ENCODE measurements around the gene NACAD.
"Not testable (repeated sequence)": the region's sequence is repeated elsewhere in the genome, so short reads cannot be mapped to it uniquely, and the experiment has no call there.

NACAD gene

DNA sequence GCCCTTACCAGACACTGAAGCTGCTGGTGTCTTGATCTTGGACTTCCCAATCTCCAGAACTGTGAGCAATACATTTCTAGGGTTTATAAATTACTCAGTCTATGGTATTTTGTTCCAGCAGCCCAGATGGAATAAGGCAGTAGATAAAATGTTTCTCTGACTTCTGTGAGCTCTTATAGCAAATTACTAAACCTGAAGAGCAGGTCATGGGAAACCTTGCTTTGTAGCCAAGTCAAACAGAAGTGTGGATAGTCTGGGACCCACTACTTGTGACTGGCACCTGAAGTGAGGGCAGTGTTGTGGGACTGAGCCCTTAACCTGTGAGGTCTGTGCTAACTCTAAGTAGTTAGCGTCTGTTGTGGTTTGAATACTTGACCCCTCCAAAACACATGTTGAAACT, 27.3 kb upstream of the NACAD start:
- H3K27ac ChIP-seq: no peak overlapping the region
- no peak overlapping the region for H3K4me3 ChIP-seq

- Histone ChIP-seq H3K4me3 (no peak overlapping the region), H3K27ac (no peak overlapping the region)
Observed at GRCh38 chr7:45114926-45115325, 26.2 kb upstream of the NACAD start.

GRCh38 chr7:45114257-45114656, 25.5 kb upstream of the NACAD start:
- not testable (repeated sequence) for H3K27ac ChIP-seq, H3K4me3 ChIP-seq

DNA sequence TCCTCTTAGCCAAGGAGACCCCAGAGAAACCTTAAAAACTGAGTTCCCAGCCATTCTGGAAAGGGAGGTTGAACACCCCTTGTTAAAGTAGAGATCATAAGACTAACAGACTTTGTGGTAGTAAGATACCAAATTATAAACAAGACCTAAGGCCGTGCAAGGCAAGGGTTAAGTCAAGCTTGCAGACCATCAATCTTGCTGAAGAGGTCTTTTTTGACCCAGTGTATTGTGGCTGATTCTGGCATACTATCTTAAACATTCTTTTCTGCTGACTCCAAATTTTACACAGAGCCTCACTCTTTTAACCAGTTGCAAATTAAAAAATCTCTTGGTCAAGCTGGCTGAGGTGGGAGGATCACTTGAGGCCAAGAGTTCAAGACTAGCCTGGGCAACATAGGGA, 23.9 kb upstream of the NACAD start:
- H3K4me3 ChIP-seq: peak overlapping the region in 1 of 7 experiments; percentile 93
- peak overlapping the region in 4 of 21 experiments; percentile 92 to 94 (median 93) for H3K27ac ChIP-seq

GRCh38 chr7:45111298-45112223, 22.8 kb upstream of the NACAD start, which contains the start of gene TBRG4:
Gene TBRG4 (minus strand): TSS chr7:45111697. CDS start chr7:45109237, 2,460 bp downstream.
- Histone ChIP-seq H3K27ac (peak within 1 kb of the TSS; percentile 82 to 96 (median 91)), H3K4me3 (peak within 1 kb of the TSS; percentile 58 to 93 (median 78))

DNA sequence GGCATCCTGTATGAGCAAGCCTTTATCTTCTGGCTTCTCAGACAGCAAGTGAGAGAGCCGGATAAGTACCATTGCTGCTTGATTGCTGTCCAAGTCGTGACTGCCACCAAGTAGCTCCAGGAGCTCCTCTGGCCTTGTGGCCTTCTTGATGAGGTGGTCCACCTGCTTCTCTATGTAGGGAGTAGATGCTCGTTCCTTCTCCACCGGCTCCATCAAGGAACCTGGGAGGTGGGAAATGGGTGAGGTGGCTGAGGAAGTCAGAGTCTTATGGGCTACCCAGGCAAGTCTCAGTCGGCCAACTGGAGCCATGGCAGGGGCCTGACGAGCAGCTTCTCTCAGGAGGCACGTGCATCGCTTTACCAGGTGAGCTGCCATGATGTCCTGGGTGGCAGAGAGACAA, 20.1 kb upstream of the NACAD start:
- Histone ChIP-seq H3K27ac (no peak overlapping the region), H3K4me3 (no peak overlapping the region)

GRCh38 chr7:45107356-45107755, 18.6 kb upstream of the NACAD start:
- Histone ChIP-seq H3K4me3 (no peak overlapping the region), H3K27ac (no peak overlapping the region)

DNA sequence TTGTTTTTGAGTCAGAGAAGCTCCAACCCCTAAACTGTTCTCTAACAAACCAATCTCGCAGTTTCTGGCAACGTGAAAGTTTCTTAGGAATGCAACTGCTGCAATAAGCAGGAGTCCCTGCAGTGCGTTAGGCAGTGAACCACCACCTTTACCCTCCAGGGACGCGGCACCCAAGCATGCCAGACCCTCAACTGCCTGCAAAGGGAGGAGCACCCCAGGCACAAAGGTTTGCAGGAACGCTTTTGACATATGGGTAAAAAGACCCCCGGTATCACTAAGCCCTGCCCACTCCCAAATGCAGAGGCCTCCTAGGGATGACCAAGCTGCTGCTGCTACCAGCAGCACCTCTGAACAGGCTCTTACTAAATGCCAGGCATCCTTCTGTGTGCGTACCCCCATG, 18.1 kb upstream of the NACAD start:
- H3K4me3 ChIP-seq: no peak overlapping the region
- H3K27ac ChIP-seq: no peak overlapping the region

- Histone ChIP-seq H3K4me3 (no peak overlapping the region), H3K27ac (peak overlapping the region in 1 of 21 experiments; percentile 0)
Observed at GRCh38 chr7:45105588-45106188, 16.9 kb upstream of the NACAD start.

- H3K27ac ChIP-seq: peak overlapping the region in 1 of 21 experiments; percentile 0
- H3K4me3 ChIP-seq: no peak overlapping the region
Observed at GRCh38 chr7:45104844-45105587, 16.2 kb upstream of the NACAD start.

DNA sequence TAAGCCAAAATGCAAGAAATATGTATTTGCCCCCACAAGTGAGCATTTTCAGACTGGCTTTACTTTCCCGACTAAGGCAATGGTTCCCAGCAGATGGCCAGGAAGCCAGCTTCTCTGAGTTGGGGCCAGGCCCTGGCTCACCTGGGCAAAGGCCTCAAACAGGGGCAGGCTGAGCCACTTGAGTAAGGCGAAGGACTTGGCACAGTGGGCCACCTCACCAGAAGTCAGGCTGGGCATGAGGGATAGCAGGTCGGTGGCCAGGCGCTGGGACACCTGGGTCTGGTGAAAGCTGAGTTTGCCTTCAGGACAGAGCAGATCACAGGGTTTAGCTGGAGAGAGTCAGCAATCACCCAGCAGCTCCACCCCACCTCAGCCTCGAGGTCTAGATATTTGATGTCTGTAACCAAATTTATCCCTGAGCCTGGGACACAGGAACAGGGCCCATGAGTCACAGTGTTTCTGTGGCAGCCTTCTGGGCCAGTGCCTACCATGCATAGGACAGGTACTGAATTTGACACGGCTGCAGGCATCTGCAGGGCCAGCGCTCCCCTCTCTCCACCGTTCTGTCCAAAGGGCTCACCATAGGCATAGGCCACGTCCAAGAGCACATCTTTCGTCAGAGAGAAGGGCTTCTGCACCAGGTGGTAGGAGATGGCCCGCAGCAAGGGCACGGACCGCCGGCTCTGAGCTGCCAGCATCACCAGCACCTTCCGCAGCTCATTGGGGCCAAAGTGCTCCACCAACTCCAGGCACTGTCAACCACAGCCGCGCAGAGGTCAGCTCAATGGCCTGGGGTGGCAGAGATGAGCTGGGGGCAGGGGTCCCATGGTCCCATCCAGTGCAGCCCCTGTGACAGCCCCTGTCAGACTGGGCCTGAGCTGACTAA, 15.4 kb upstream of the NACAD start:
- H3K4me3 ChIP-seq: no peak overlapping the region
- no peak overlapping the region for H3K27ac ChIP-seq

DNA sequence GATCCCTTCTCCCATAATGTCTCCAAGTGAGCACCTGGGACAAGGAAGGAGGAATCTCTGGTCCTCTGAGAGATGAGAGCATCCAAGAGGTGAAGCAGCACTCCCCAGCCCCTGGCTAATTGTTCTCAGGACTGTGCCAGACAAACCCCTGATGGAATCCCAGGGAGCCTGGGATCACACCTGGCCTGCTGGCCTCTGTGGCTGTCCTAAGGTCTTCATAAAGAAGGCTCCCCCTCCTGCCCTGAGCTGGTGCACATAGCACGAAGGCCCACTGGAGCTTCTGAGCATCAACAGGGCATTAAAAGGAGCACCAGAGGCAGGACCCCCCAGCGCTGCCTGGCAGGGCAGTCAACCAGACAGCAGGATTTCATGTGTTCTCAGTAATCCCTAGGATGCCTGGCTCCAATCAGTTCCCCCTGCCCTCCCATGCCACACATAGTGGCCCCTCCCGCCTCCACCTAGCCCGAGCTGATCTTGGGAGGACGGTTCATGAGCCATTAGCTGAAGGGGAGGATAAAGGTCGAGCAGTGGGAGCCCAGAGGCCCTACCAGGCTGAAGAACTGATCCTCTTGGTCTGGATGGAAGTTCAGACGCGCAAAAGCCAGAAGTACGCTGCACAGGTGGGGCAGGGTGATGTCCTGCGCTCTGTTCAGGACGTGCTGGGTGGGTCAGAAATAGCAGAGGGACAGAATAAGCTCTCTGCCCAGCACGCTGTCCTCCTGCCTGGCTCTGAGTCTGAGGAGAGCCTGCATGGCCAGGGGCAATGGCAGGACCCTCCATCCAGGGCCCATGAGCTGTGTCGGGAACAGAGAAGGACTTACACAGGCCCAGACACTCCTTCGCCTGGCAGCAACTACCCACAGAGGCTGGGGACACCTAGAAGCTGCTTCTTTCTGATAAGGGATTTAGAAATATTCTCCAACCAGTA, 14.3 kb upstream of the NACAD start:
- Histone ChIP-seq H3K4me3 (no peak overlapping the region), H3K27ac (no peak overlapping the region)

DNA sequence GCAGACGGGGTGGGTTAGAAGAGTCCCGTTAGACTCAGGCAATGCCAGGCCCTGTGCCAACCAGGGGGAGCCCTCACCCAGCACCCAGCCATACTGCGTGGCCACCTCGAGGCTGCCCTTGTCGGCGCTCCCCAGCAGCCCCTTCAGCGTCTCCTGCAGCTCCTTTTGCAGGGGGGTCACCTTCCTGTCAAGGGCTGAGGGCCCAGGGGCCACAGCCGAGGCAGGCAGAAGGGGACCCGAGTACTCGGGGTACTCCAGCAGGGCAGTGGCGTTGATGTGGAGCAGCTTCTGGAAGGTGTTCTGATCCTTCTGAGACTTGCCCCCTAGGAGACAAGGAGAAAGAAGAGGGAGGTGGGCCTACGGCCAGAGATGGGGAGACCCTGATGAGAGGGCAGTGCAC, 13.0 kb upstream of the NACAD start:
- Histone ChIP-seq H3K27ac (no peak overlapping the region), H3K4me3 (no peak overlapping the region)

DNA sequence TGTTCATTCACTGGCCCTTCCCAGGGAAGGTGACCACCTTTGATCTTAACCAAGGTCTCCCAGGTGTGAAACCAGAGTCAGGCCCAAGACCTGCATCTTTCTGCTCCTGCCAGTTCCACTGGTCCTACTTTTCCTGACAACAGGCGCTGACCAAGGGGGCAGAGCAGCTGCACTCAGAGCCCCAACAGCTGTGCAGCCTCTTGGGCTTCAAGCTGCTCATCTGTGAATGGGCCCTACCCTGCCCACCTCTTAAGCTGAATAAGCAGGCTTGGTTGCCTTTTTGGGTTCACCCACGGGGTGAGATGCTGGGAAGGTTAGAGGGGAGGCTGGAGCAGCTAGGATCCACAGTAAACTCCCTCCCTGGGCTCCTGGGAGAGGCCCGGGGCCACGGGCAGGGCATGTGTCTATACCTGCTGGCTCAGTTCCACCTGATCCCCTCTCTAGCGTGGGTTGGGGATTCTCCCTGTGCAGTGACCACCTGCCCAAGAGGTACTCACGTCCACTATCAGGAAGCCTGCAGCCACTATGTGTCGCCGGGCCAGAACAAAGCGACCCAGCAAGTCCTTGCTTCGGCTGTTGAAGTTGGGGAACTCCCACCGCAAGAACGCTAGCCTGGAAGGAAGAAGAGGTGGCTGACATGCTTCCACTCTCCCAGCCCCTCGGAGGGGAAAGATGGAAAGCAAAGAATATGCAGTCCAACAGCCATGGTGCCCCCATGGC, 12.2 kb upstream of the NACAD start:
- no peak overlapping the region for H3K27ac ChIP-seq
- H3K4me3 ChIP-seq: no peak overlapping the region

- peak overlapping the region in 1 of 21 experiments; percentile 42 for H3K27ac ChIP-seq
- no peak overlapping the region for H3K4me3 ChIP-seq
Observed at GRCh38 chr7:45099891-45100760, 11.4 kb upstream of the NACAD start.

DNA sequence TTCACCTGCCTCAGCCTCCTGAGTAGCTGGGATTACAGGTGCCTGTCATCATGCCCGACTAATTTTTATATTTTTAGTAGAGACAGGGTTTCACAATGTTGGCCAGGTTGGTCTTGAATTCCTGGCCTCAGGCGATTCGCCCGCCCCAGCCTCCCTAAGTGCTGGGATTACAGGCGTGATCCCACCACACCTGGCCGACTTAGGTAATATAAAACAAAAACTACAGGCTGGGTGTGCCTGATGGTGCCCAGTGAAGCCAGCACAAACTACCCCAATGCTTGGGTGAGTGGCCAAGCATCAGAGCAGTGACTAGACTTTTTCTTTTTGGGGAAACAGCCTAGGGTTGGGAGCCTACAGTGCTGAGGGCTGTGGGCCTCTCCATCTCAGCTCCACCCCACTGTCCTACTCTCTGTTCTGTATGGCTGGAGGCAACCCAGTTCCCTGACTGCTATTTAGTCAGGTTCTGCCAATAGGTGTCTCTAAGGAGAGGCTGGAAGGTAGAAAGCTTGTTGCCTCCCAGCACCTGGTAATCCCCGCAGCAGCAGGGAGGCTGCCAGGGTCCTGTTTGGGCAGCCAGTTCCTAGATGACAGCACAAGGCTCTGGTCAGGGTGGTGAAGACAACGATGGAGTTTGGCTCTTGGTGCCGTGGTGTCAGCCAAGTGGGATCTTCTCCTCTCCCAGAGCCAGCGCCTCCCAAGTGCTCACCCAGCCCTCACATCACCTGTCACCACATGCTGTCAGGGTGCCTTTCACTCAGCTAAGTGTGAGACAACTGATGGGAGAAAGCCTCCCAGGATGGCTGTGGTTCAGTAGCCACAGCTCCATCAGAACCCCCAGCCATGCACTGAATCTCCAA, 10.4 kb upstream of the NACAD start:
- H3K27ac ChIP-seq: peak overlapping the region in 1 of 21 experiments; percentile 42

More for the DNA sequence above, 10.4 kb upstream of the NACAD start:
- H3K4me3 ChIP-seq: no peak overlapping the region

Data from skin epidermis (tissue), 12 donors.